HEK293 (cell line): ENCODE measurements around the gene OR10D3.

ENCODE experiments used
- ELK4 ChIP-seq: IDR thresholded peaks from 2 replicates; pipeline ENCODE4 v1.6.1; 2011; ENCODE audit warnings: mild to moderate bottlenecking, low read depth, low read length, borderline replicate concordance
- GLI4 ChIP-seq: fragments of 450-650 bp; formaldehyde crosslinking; IDR thresholded peaks from 2 replicates; pipeline ENCODE4 v1.5.1; 2016; ENCODE audit warnings: missing biosample characterization, missing genetic modification characterization
- GLIS1 ChIP-seq: fragments of 450-650 bp; formaldehyde crosslinking; IDR thresholded peaks from 2 replicates; pipeline ENCODE4 v1.5.1; 2016; ENCODE audit warnings: missing biosample characterization, missing genetic modification characterization
- REST ChIP-seq: fragments of 450-650 bp; formaldehyde crosslinking; IDR thresholded peaks from 2 replicates; pipeline ENCODE4 v1.5.1; 2016; ENCODE audit warnings: missing biosample characterization, missing genetic modification characterization
- ZBTB21 ChIP-seq: fragments of 450-650 bp; formaldehyde crosslinking; IDR thresholded peaks from 2 replicates; pipeline ENCODE4 v1.5.1; 2017; ENCODE audit warnings: missing biosample characterization, missing genetic modification characterization
- ZNF146 ChIP-seq: fragments of 450-650 bp; formaldehyde crosslinking; IDR thresholded peaks from 2 replicates; pipeline ENCODE4 v1.5.1; 2016; ENCODE audit warnings: missing biosample characterization, missing genetic modification characterization
- ZNF274 ChIP-seq, 2 experiments: fragments of 200-500 bp in 1 of 2; fragments of 450-650 bp in 1 of 2; sonication (Bioruptor generic) in 1 of 2; formaldehyde crosslinking in 1 of 2; IDR thresholded peaks; 2 replicates each; pipeline versions ENCODE4 v1.5.1 to v1.6.1; 2014 to 2016; ENCODE audit warnings: borderline replicate concordance in 1 of 2, inconsistent platforms in 1 of 2, low read length in 1 of 2, missing biosample characterization in 1 of 2, missing genetic modification characterization in 1 of 2
- ZNF423 ChIP-seq: fragments of 450-650 bp; formaldehyde crosslinking; IDR thresholded peaks from 2 replicates; pipeline ENCODE4 v1.5.1; 2016; ENCODE audit warnings: missing biosample characterization, missing genetic modification characterization
- ZNF549 ChIP-seq: fragments of 450-650 bp; IDR thresholded peaks from 2 replicates; pipeline ENCODE4 v1.5.1; 2018; ENCODE audit warnings: missing biosample characterization, missing genetic modification characterization, mild to moderate bottlenecking, inconsistent platforms, moderate library complexity
- ZNF596 ChIP-seq: fragments of 450-650 bp; IDR thresholded peaks from 2 replicates; pipeline ENCODE4 v1.5.0; 2018; ENCODE audit warnings: missing biosample characterization, mild to moderate bottlenecking, missing genetic modification characterization, moderate library complexity
- ZNF623 ChIP-seq: fragments of 450-650 bp; formaldehyde crosslinking; IDR thresholded peaks from 2 replicates; pipeline ENCODE4 v1.5.1; 2016; ENCODE audit warnings: missing biosample characterization, missing genetic modification characterization
- ZNF707 ChIP-seq: fragments of 450-650 bp; formaldehyde crosslinking; IDR thresholded peaks from 2 replicates; pipeline ENCODE4 v1.5.1; 2016; ENCODE audit warnings: missing biosample characterization, missing genetic modification characterization
- TF ChIP-seq, protein P1 (sequence below): fragments of 450-650 bp; formaldehyde crosslinking; IDR thresholded peaks from 2 replicates; pipeline ENCODE4 v1.5.1; 2016; ENCODE audit warnings: missing biosample characterization, missing genetic modification characterization
- TF ChIP-seq, protein P2 (sequence below): fragments of 450-650 bp; formaldehyde crosslinking; IDR thresholded peaks from 2 replicates; pipeline ENCODE4 v1.5.1; 2017; ENCODE audit warnings: missing biosample characterization, missing genetic modification characterization

DNA sequence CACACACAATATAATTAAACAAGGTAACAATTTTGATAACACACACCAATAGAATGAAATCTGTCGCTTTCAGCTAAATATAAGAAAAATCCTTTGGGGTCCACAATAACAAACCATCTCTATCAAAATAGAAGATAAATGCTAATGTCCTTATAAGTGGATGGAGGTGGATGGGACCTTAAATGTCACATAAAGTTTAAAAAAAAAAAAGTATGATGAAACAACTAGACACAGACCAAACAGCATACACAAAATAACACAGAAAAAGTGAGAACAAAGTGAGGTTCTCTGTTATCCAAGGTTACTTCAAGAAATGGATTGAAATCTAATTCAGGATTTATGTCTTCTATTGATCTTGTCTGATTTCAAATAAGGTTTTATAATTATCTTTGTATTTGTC, 10.5 kb upstream of the OR10D3 start:
- TF ChIP-seq ZNF596 (tag by site-specific recombination) (no peak), GLIS1 (tag by site-specific recombination) (no peak), ZNF423 (tag by site-specific recombination) (no peak), ELK4 (no peak), ZNF623 (no peak), REST (tag by site-specific recombination) (no peak), ZNF146 (tag by site-specific recombination) (no peak), ZBTB21 (tag by site-specific recombination) (no peak), GLI4 (tag by site-specific recombination) (no peak), ZNF549 (tag by site-specific recombination) (no peak), ZNF707 (tag by site-specific recombination) (no peak), ZNF274 (IDR thresholded peaks at IDR 0.05; ENCODE audit: low read length) (no peak), ZNF274 (tag by site-specific recombination; IDR thresholded peaks at IDR 0.05; ENCODE audit: borderline replicate concordance) (no peak)
- TF ChIP-seq, protein P1, sequence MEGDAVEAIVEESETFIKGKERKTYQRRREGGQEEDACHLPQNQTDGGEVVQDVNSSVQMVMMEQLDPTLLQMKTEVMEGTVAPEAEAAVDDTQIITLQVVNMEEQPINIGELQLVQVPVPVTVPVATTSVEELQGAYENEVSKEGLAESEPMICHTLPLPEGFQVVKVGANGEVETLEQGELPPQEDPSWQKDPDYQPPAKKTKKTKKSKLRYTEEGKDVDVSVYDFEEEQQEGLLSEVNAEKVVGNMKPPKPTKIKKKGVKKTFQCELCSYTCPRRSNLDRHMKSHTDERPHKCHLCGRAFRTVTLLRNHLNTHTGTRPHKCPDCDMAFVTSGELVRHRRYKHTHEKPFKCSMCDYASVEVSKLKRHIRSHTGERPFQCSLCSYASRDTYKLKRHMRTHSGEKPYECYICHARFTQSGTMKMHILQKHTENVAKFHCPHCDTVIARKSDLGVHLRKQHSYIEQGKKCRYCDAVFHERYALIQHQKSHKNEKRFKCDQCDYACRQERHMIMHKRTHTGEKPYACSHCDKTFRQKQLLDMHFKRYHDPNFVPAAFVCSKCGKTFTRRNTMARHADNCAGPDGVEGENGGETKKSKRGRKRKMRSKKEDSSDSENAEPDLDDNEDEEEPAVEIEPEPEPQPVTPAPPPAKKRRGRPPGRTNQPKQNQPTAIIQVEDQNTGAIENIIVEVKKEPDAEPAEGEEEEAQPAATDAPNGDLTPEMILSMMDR (tag by site-specific recombination), result no peak
- TF ChIP-seq, protein P2, sequence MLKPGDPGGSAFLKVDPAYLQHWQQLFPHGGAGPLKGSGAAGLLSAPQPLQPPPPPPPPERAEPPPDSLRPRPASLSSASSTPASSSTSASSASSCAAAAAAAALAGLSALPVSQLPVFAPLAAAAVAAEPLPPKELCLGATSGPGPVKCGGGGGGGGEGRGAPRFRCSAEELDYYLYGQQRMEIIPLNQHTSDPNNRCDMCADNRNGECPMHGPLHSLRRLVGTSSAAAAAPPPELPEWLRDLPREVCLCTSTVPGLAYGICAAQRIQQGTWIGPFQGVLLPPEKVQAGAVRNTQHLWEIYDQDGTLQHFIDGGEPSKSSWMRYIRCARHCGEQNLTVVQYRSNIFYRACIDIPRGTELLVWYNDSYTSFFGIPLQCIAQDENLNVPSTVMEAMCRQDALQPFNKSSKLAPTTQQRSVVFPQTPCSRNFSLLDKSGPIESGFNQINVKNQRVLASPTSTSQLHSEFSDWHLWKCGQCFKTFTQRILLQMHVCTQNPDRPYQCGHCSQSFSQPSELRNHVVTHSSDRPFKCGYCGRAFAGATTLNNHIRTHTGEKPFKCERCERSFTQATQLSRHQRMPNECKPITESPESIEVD (tag by site-specific recombination), result no peak
